GM12874 (cell line): ENCODE data around the gene TNC.

Experiments used
- CTCF ChIP-seq: IDR thresholded peaks from 2 replicates; pipeline ENCODE4 v1.5.1; 2011; ENCODE audit warnings: low read depth, mild to moderate bottlenecking, control low read depth, low read length, moderate library complexity; ENCODE audit not compliant: insufficient read depth

TNC gene

GRCh38 chr9:115016344-115016743 is 101.6 kb downstream of the TNC start:
- no peak for TF ChIP-seq CTCF

- TF ChIP-seq CTCF: peak; percentile 59
These were observed 102.8 kb downstream of the TNC start for GRCh38 chr9:115015018-115015635.

GRCh38 chr9:115014438-115014837 is 103.5 kb downstream of the TNC start:
- no peak for TF ChIP-seq CTCF

GRCh38 chr9:115013998-115014397 is 104.0 kb downstream of the TNC start:
- peak; percentile 68 for TF ChIP-seq CTCF

- TF ChIP-seq CTCF: no peak
These were observed 105.5 kb downstream of the TNC start for GRCh38 chr9:115012486-115012885.

GRCh38 chr9:115010874-115011273 is 107.1 kb downstream of the TNC start:
- no peak for TF ChIP-seq CTCF

GRCh38 chr9:115008536-115009270 is 109.3 kb downstream of the TNC start:
- no peak for TF ChIP-seq CTCF
